HG03159 (cell line): ENCODE data around the gene AKNAD1.

ENCODE experiments used
- ATAC-seq: cut with Tn5 transposase; IDR thresholded peaks from one replicate; pipeline ENCODE4 v1.9.1; 2021; ENCODE audit warnings: mild to moderate bottlenecking, moderate library complexity; ENCODE audit not compliant: unreplicated experiment

Gene AKNAD1

GRCh38 chr1:108830119-108831008 is 26.5 kb downstream of the AKNAD1 start:
- ATAC-seq = no peak

- no peak for ATAC-seq
Measured at GRCh38 chr1:108829498-108829916, 27.4 kb downstream of the AKNAD1 start.

GRCh38 chr1:108828074-108828961 is 28.6 kb downstream of the AKNAD1 start:
- no peak for ATAC-seq

- ATAC-seq = no peak
Measured at GRCh38 chr1:108826081-108826635, 30.7 kb downstream of the AKNAD1 start.

GRCh38 chr1:108824051-108824450 is 32.8 kb downstream of the AKNAD1 start:
- no peak for ATAC-seq

- no peak for ATAC-seq
Measured at GRCh38 chr1:108823632-108824031, 33.3 kb downstream of the AKNAD1 start.

- no peak for ATAC-seq
Measured at GRCh38 chr1:108819878-108820277, 37.0 kb downstream of the AKNAD1 start.

- ATAC-seq = no peak
Measured at GRCh38 chr1:108817811-108818210, 39.1 kb downstream of the AKNAD1 start.

GRCh38 chr1:108817016-108817415 is 39.9 kb downstream of the AKNAD1 start:
- no peak for ATAC-seq

GRCh38 chr1:108816049-108816893 is 40.6 kb downstream of the AKNAD1 start:
- no peak for ATAC-seq

- no peak for ATAC-seq
Measured at GRCh38 chr1:108815566-108815965, 41.3 kb downstream of the AKNAD1 start.

- no peak for ATAC-seq
Measured at GRCh38 chr1:108814343-108815125, 42.4 kb downstream of the AKNAD1 start.

GRCh38 chr1:108813326-108813725 is 43.6 kb downstream of the AKNAD1 start:
- ATAC-seq = no peak

GRCh38 chr1:108811611-108812010 is 45.3 kb downstream of the AKNAD1 start:
- no peak for ATAC-seq

GRCh38 chr1:108808438-108808837 is 48.5 kb downstream of the AKNAD1 start:
- ATAC-seq = no peak

GRCh38 chr1:108803548-108803947 is 53.3 kb downstream of the AKNAD1 start:
- ATAC-seq = no peak

GRCh38 chr1:108801101-108801500 is 55.8 kb downstream of the AKNAD1 start:
- ATAC-seq = no peak

- ATAC-seq = no peak
Measured at GRCh38 chr1:108799001-108799400, 57.9 kb downstream of the AKNAD1 start.

GRCh38 chr1:108792420-108792819 is 64.5 kb downstream of the AKNAD1 start:
- no peak for ATAC-seq

GRCh38 chr1:108791790-108792189 is 65.1 kb downstream of the AKNAD1 start:
- ATAC-seq = no peak
